ENCODE results near the gene STC2.

STC2 gene

GRCh38 chr5:173328844-173329490 is 753 bp upstream of the STC2 start:
- no peak overlapping the region for H3K9ac ChIP-seq (ENCODE audit: low read length in 5 of 5)
- no peaks in the 10 kb centered on the region for H3K36me3 ChIP-seq (ENCODE audit: control insufficient read depth in 5 of 5, insufficient read depth in 5 of 5, low read length in 5 of 5)
- H3K27me3 ChIP-seq (ENCODE audit: control insufficient read depth in 5 of 5, insufficient read depth in 4 of 5, low read length in 5 of 5): peaks cover 0 to 26% (median 19%) of the 10 kb centered on the region in 5 donors
- peaks cover 8 to 55% (median 46%) of the 10 kb centered on the region in 5 donors for H3K4me1 ChIP-seq (ENCODE audit: control insufficient read depth in 5 of 5, insufficient read depth in 5 of 5, low read length in 5 of 5)
- H3K9me3 ChIP-seq (ENCODE audit: control insufficient read depth in 5 of 5, low read length in 5 of 5): no peaks in the 10 kb centered on the region
- H3K4me3 ChIP-seq (ENCODE audit: low read depth in 1 of 5, low read length in 5 of 5): peak overlapping the region; percentile 35 to 67 (median 64)
- H3K27ac ChIP-seq (ENCODE audit: low read depth, low read length): no peak overlapping the region

DNA sequence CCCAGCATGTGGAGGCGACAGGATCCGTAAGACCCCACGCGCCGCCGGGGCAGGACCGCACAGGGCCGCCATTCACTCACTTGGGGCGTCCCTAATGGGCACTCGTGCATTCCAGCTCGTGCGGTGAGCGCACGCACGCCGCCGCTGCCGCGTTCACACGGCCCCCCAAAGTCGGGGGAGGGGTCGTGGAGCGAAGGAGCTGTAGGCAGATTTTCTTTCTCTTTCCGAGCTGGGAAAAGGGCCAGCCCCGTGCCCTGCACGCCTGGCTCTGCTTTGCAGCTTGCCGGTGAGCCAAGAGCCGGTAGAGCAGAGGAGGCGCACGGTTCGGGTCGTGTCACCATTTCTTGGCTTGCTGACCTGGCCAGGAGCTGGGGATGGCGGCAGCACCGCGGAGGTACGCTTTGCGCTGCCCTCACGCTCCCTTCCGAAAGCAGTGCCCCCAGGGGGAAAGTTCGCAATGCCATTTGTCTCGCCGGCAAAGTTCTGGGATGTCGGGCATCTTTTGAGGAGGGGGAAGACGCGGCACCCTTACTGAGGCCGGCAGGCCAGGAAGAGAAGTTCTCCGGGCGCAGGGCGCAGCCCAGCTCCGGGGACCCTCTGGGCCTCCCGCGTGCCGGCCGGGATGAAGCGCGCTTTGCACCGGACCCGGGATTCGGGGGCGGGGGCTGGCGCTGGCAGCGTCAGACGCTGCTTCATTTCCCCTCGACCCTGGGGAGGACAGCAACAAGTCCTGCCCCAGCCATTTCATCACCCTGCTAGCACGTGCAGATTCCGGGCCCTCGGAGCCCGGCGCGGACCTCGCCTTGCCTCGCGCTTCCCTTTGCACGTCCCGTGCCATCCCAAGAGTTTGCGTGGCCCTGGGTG is 898 bp downstream of the STC2 start:
- H3K36me3 ChIP-seq (ENCODE audit: control insufficient read depth in 5 of 5, insufficient read depth in 5 of 5, low read length in 5 of 5): no peaks in the 10 kb centered on the region
- H3K4me3 ChIP-seq (ENCODE audit: low read depth in 1 of 5, low read length in 5 of 5): peak overlapping the region in 4 of 5 donors; percentile 53 to 67 (median 64)
- peak overlapping the region in 1 of 5 donors; percentile 26 for H3K9ac ChIP-seq (ENCODE audit: low read length in 5 of 5)
- H3K27me3 ChIP-seq (ENCODE audit: control insufficient read depth in 5 of 5, insufficient read depth in 4 of 5, low read length in 5 of 5): peaks cover 0 to 26% (median 19%) of the 10 kb centered on the region in 5 donors
- peaks cover 11 to 72% (median 59%) of the 10 kb centered on the region in 5 donors for H3K4me1 ChIP-seq (ENCODE audit: control insufficient read depth in 5 of 5, insufficient read depth in 5 of 5, low read length in 5 of 5)
- H3K9me3 ChIP-seq (ENCODE audit: control insufficient read depth in 5 of 5, low read length in 5 of 5): no peaks in the 10 kb centered on the region
- no peak overlapping the region for H3K27ac ChIP-seq (ENCODE audit: low read depth, low read length)

DNA sequence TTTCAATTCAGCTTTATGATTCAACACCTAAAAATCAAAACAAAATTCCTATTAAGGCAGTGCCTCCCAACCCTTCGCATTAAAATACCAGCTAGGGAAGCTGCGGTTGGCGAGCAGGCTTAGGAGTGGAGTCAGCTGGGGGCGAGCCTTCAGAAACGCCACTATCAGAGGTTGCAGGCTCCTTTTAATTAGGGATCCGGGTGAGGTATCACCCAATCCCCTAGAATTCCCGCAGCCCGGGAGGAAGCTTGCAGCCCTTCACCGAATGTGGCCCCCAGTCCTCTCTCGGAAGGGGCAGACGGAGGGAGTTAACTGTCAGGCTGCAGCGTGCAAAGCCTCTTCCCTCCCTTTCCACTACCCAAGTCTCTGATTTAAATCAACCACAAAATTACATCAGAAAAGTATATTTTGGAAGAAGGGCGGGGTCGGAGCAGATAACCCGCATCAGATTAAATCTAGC is 1.7 kb downstream of the STC2 start:
- Histone ChIP-seq H3K27me3 (ENCODE audit: control insufficient read depth in 5 of 5, insufficient read depth in 4 of 5, low read length in 5 of 5) (peaks cover 0 to 26% (median 19%) of the 10 kb centered on the region in 5 donors), H3K27ac (ENCODE audit: low read depth, low read length) (no peak overlapping the region), H3K9me3 (ENCODE audit: control insufficient read depth in 5 of 5, low read length in 5 of 5) (no peaks in the 10 kb centered on the region), H3K36me3 (ENCODE audit: control insufficient read depth in 5 of 5, insufficient read depth in 5 of 5, low read length in 5 of 5) (no peaks in the 10 kb centered on the region), H3K4me3 (ENCODE audit: low read depth in 1 of 5, low read length in 5 of 5) (peak overlapping the region in 2 of 5 donors; percentile 18 to 22), H3K9ac (ENCODE audit: low read length in 5 of 5) (no peak overlapping the region), H3K4me1 (ENCODE audit: control insufficient read depth in 5 of 5, insufficient read depth in 5 of 5, low read length in 5 of 5) (peaks cover 11 to 80% (median 67%) of the 10 kb centered on the region in 5 donors)

GRCh38 chr5:173325091-173325698 is 3.0 kb downstream of the STC2 start:
- Histone ChIP-seq H3K9me3 (ENCODE audit: control insufficient read depth in 5 of 5, low read length in 5 of 5) (no peaks in the 10 kb centered on the region), H3K9ac (ENCODE audit: low read length in 5 of 5) (no peak overlapping the region), H3K27ac (ENCODE audit: low read depth, low read length) (peak overlapping the region; percentile 4), H3K27me3 (ENCODE audit: control insufficient read depth in 5 of 5, insufficient read depth in 4 of 5, low read length in 5 of 5) (peaks cover 0 to 23% (median 19%) of the 10 kb centered on the region in 5 donors), H3K4me3 (ENCODE audit: low read depth in 1 of 5, low read length in 5 of 5) (peak overlapping the region in 1 of 5 donors; percentile 1), H3K4me1 (ENCODE audit: control insufficient read depth in 5 of 5, insufficient read depth in 5 of 5, low read length in 5 of 5) (peaks cover 13 to 93% (median 80%) of the 10 kb centered on the region in 5 donors), H3K36me3 (ENCODE audit: control insufficient read depth in 5 of 5, insufficient read depth in 5 of 5, low read length in 5 of 5) (no peaks in the 10 kb centered on the region)

DNA sequence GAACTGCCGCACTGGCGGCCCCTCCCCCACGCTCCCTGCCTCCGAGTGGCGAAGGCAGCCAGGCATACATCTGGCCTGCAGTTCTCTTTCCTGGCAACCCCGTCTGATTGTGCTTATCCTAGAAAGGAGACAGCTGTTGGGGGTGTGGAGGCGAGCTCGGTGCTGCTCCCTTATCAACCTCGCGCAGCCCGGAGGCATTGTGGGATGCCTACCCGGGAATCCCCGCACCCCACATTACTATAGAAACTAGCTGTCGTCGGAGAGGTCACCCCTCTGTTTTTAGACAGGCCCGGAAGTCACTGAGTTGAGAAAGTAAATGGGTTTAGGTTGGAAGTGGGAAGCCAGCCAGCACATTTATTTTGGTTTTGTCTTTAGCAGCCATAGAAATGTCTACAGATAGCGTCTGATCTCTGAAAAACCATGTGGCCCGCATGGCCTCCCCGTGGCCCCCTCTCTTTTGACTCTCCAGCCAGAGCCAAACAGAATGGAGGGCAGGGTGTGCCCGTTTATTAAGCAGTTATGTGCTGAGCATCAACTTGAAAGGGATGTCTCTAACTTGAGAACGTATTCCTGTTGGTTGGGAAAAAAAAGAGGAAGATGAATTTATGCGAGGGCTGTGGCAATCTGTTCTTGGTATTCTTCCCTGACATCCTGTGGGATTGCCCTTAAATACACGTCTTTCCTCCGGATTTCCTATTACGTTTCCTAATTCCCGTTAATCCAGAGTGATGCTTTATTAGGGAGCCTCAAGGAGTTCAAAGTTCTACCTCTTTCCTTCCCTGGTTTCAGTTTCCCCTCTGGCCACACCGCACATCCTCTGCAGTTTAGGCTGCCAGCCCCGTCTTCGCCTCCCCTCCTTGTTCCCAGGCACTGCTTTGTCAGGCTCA is 3.9 kb downstream of the STC2 start:
- H3K4me1 ChIP-seq (ENCODE audit: control insufficient read depth in 5 of 5, insufficient read depth in 5 of 5, low read length in 5 of 5): peaks cover 18 to 95% (median 83%) of the 10 kb centered on the region in 5 donors
- peak overlapping the region in 3 of 5 donors; percentile 7 to 44 (median 39) for H3K4me3 ChIP-seq (ENCODE audit: low read depth in 1 of 5, low read length in 5 of 5)
- peaks cover 0 to 23% (median 19%) of the 10 kb centered on the region in 5 donors for H3K27me3 ChIP-seq (ENCODE audit: control insufficient read depth in 5 of 5, insufficient read depth in 4 of 5, low read length in 5 of 5)
- H3K27ac ChIP-seq (ENCODE audit: low read depth, low read length): peak overlapping the region; percentile 32
- no peaks in the 10 kb centered on the region for H3K36me3 ChIP-seq (ENCODE audit: control insufficient read depth in 5 of 5, insufficient read depth in 5 of 5, low read length in 5 of 5)
- H3K9ac ChIP-seq (ENCODE audit: low read length in 5 of 5): peak overlapping the region in 2 of 5 donors; percentile 15 to 41
- H3K9me3 ChIP-seq (ENCODE audit: control insufficient read depth in 5 of 5, low read length in 5 of 5): no peaks in the 10 kb centered on the region

DNA sequence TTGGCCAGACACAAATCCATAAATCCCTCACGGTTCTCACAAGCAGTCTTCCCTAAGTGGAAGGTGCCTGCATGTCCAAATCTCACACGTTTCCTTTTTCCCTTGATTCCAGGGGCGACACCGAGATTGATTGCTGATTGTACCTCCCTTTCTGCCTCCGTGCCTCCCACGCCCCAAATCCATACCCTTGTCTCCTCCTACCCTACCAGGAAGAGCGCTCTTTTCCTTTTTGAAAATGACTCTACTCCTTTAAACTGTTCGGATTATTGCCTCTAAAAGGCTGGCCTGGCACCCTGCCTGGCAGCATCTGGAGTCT is 4.5 kb downstream of the STC2 start:
- Histone ChIP-seq H3K27ac (ENCODE audit: low read depth, low read length) (no peak overlapping the region), H3K4me3 (ENCODE audit: low read depth in 1 of 5, low read length in 5 of 5) (peak overlapping the region in 4 of 5 donors; percentile 13 to 52 (median 42)), H3K9me3 (ENCODE audit: control insufficient read depth in 5 of 5, low read length in 5 of 5) (no peaks in the 10 kb centered on the region), H3K36me3 (ENCODE audit: control insufficient read depth in 5 of 5, insufficient read depth in 5 of 5, low read length in 5 of 5) (no peaks in the 10 kb centered on the region), H3K27me3 (ENCODE audit: control insufficient read depth in 5 of 5, insufficient read depth in 4 of 5, low read length in 5 of 5) (peaks cover 0 to 20% (median 16%) of the 10 kb centered on the region in 5 donors), H3K9ac (ENCODE audit: low read length in 5 of 5) (peak overlapping the region in 2 of 5 donors; percentile 15 to 41), H3K4me1 (ENCODE audit: control insufficient read depth in 5 of 5, insufficient read depth in 5 of 5, low read length in 5 of 5) (peaks cover 15 to 91% (median 81%) of the 10 kb centered on the region in 5 donors)

- Histone ChIP-seq H3K9ac (ENCODE audit: low read length in 5 of 5) (peak overlapping the region in 1 of 5 donors; percentile 41), H3K36me3 (ENCODE audit: control insufficient read depth in 5 of 5, insufficient read depth in 5 of 5, low read length in 5 of 5) (peaks cover 0 to 3% (median 0%) of the 10 kb centered on the region in 5 donors), H3K4me3 (ENCODE audit: low read depth in 1 of 5, low read length in 5 of 5) (peak overlapping the region in 4 of 5 donors; percentile 13 to 52 (median 42)), H3K9me3 (ENCODE audit: control insufficient read depth in 5 of 5, low read length in 5 of 5) (no peaks in the 10 kb centered on the region), H3K27me3 (ENCODE audit: control insufficient read depth in 5 of 5, insufficient read depth in 4 of 5, low read length in 5 of 5) (peaks cover 0 to 20% (median 15%) of the 10 kb centered on the region in 5 donors), H3K27ac (ENCODE audit: low read depth, low read length) (no peak overlapping the region), H3K4me1 (ENCODE audit: control insufficient read depth in 5 of 5, insufficient read depth in 5 of 5, low read length in 5 of 5) (peaks cover 14 to 86% (median 76%) of the 10 kb centered on the region in 5 donors)
Measured at GRCh38 chr5:173323106-173323798, 5.0 kb downstream of the STC2 start.

- Histone ChIP-seq H3K9me3 (ENCODE audit: control insufficient read depth in 5 of 5, low read length in 5 of 5) (no peaks in the 10 kb centered on the region), H3K4me1 (ENCODE audit: control insufficient read depth in 5 of 5, insufficient read depth in 5 of 5, low read length in 5 of 5) (peaks cover 10 to 82% (median 63%) of the 10 kb centered on the region in 5 donors), H3K27ac (ENCODE audit: low read depth, low read length) (peak overlapping the region; percentile 50), H3K4me3 (ENCODE audit: low read depth in 1 of 5, low read length in 5 of 5) (no peak overlapping the region), H3K27me3 (ENCODE audit: control insufficient read depth in 5 of 5, insufficient read depth in 4 of 5, low read length in 5 of 5) (peaks cover 0 to 11% (median 6%) of the 10 kb centered on the region in 5 donors), H3K36me3 (ENCODE audit: control insufficient read depth in 5 of 5, insufficient read depth in 5 of 5, low read length in 5 of 5) (peaks cover 0 to 3% (median 0%) of the 10 kb centered on the region in 5 donors), H3K9ac (ENCODE audit: low read length in 5 of 5) (no peak overlapping the region)
Measured at GRCh38 chr5:173321886-173322285, 6.3 kb downstream of the STC2 start.
